ENCODE data around the gene C3orf20.
A peak's percentile ranks its signal among the peaks of the same experiment; 100 is the strongest.

Gene C3orf20

DNA sequence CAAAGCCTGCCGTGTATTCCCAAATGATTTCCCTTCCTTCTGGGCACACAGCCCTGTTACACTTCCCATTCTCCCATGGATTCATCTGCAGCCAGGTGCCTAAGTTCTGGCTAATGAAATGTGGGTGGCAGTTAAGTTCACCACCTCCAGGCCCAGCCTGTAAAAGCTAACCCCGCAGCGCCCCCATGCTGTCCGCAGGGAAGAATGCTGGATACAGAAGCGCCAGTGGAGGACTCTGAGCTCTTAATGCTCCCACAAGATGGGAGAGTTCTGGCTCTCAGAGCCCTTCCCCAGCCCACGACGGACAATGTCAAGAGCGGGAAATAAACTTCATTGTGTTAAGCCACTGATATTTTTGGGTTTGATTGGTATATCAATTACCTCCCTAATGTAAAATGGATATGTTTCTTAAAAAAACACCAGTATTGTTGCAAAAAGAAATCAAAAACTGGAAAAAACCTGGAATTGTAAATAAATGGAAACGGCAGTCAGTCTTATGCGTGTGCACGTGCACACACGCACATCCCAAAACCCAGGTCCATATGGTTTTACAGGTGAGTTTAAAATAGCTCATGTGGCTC, 106.1 kb downstream of the C3orf20 start:
- DNase-seq = peak; percentile 50

DNA sequence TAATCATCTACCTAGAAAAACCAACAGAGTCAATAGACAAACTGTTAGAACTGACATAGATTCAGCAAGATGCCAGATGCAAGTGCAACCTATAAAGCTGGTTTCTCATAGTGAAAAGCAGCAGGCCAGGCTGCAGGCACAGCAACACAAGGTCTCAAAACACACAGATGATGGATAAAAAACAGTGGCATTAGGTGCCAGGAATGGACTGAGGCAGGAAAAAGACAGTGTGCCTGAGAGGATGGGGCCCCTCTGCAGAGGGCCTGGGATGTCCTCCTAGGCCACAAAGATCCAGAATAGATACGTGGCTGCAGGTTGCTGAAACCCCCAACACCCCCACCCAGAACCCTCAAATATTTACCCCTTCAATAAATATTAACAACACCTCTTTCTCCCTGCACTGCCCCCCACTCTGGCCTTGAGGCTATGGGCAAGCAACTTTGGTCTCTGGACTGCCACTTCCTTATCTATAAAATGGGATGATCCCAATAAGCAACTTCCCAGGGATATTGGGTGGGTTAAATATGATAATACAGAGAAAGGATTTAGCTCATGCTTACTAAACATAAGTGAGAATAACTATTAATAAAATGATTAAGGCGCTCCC, 108.6 kb downstream of the C3orf20 start:
- no peak for DNase-seq

DNA sequence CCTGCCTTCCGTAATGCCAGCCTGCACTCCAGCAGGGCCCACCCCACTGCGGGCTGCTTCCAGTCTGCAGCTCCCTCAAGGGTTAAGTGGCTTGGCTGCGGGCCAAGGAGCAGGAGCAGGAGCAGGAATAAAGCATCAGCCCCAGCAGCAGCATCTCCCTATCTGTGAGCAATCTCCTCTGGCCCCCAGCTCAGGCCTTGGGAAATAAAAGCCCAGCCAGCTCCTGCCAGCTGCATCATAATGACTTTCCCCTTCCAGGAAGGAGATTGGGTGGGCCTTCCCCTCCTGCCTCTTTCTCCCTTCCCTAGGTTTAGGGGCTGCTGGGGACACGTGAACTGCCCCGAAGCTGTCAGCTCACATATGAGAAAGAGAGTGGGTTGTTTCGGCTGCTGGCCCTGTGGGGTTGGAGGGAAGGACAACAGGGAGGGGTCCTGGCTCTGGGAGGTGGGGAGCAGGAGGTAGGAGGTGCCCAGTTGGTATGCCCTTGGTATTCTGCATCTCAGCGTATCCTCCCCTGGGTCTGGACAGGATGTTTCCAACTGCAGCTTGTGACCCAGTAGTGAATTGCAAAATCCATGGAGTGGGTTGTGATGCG, 109.2 kb downstream of the C3orf20 start:
- DNase-seq = no peak

DNA sequence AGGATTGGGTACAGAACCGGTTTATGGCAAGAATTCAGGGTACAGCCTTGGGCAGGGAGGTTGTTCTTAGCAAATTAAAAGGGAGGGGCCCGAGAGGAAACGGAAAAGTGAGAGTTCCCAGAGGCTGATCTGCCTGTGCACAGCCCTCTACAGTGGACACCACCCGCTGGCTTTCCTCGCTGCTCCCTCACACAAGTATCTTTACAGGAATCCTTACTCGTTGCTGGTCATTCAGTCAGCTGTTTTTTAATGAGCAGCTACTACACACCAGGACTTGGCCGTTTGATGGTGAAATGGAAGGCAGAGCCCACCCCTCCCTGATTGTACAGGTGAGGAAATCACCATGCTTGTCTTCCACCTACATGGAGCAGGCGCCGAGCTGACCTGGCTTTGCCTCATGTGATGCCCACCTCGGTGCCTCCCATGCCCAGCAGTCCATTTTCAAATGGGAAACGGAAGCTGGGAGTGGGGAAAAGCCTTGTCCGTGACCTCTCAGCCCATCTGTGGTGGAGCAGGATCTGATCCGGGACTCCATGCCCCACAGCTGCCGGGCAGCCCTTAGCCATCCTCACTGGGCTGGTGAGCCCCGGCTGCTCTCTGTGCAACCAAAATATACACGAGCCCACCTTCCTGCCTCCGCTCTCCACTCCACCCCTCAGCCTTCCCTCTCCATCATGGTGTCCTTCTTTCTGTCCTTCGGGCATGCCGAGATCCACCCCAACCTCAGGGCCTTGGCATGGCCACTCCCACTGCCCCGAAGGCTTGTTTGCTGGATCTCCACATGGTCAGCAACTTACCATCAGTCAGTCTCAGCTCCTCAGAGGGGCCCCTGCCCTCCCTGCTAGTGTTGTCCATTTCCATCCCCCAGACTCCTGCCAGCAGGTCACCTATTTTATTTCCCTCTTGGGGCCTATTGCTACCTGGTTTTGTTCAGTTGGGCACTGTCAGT, 110.5 kb downstream of the C3orf20 start:
- no peak for DNase-seq

DNA sequence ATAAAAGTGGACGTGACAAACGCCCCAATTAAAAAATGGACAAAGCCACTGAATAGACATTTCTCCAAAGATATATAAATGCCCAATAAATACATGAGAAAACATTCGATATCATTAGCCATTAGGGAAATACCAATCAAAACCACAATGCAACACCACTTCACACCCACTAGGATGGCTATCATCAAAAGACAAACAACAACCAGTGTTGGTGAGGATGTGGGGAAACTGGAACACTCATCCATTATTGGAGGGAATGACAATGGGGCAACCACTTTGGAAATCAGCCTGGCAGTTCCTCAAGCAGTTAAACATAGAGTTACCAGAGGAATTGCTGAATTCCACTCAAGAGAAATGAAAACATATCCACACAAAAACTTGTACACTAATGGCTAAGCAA, 111.4 kb downstream of the C3orf20 start:
- no peak for DNase-seq

DNA sequence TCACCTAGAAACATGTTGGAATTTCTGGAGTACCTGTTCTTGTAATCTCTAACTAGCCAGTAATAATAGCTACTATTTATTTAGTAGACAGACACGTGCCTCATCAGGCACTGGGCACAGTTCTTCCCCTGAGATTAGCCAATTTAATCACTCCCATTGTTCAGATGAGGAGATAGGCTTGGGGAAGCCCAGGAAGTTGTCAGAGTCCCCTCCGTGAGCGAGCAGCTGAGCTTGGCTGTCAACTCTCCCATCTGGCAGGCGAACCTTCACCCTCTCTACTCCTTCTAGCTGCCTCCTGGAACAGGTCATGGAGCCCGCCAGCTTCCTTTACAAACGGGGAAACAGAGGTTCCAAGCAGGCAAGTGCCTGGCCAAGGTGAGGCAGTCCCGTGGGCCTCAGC, 112.7 kb downstream of the C3orf20 start:
- no peak for DNase-seq

DNA sequence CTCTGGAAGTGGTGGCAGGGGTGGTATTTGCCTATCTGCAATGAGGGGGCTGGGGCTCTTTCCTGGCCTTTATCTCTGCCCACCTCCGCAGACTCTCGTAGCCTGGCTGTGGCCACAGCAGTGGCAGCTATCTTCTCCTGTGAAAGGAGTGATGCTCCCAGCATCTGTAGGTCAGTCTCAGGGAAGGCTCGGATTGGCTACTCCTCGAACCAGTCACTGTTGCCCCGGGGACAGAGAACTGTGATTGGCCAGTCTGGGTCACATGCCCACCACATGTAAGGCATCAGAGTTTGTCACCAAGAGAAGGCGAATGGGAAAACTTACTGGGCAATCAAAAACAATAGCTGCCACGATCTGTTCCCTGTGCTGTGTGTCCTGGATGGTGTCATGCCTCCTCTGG, 113.7 kb downstream of the C3orf20 start:
- DNase-seq = no peak

DNA sequence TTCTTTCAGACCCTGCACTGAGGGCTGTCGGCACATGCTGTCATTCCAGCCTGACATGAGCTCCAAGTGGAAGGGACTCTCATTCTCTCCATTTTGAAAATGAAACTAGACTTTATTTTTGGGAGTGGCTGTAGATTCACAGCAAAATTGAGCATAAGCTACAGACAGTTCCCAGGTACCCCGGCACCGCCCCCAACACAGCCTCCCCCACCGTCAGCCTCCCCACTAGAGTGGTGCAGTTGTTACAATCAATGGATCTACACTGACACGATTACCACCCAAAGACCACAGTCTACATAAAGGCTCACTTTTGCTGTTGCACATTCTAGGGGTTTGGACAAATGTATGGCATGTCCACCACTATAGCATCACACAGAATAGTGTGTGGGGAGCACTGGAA, 114.3 kb downstream of the C3orf20 start:
- DNase-seq = no peak

DNA sequence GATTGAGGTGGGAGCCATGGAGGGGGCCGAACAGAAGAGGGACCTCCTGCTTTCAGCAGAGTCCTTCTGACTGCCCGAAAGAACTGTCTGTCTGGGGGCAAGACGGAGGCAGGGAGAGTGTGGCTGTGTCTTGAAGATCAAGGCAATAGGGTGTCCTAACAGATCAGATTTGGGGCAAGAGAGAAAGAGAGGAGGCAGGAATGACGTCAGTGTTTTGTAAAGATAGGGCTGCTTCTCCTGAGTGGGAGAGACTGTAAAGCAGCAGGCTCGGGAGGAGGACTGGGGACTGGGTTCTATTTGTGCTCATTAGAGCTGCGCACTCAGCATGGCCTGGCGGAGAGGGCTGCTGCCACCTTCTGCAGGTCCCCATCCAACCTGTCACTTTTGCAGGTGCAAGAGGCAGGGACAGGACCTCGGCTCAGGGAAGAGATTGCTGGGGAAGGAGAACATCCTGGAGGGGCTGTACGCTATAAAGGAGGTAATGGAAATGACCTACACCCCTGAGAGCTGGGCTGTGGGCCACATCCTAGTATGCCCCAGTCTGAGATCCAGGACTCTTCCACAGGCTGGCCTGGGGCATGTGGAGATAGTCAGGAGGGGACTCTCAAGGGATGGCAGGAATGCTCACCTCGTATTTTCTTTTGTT, 114.8 kb downstream of the C3orf20 start:
- no peak for DNase-seq

DNA sequence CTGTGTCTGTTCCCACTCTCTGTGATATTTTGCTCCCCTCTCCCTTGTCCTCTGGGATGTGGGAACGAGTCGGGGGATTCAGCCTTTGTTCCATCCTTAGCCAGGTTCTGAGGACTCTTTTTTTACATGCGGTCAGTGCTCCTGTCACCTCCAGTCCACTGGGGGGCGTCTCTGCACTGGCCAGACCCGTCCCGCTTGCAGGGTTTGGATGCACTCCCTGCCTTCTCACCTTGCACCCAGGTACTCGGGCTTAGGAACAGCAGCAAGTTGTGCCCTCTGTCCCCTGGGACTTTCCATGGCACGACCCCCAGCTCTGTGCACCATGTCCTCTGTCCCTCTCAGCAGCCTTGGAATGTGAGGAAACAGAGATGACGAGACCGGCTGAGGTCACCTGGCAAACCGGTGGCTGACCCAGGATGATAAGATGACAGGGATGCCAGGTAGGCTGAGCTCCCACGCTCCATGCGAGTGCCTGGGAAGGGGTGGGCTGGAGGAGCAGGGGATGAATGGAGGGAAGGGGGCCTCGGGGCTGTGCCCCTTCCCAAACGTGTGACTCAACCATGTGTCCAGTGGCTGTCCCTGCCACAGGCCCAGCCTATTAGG, 116.5 kb downstream of the C3orf20 start:
- DNase-seq = peak; percentile 74

DNA sequence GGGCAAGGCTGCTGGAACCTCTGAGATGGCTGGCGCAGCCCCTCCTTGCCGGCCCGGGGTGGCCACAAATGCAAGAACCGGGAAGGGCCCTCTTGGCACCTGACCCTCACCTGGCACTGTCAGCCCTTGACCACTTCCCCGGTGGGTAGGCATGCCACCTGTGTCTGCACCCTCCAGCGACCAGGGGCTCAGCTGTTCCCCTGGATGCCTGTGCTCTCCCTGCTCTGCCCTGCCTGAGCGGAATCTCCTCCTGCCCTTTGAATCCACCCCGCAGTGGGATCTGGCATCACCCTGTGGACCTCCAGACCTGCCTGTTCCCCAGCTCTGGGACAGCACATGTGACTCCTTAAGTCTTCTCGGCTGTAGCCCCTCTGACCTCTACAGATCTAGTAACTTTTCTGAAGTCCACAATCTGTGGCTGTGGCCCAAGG, 117.8 kb downstream of the C3orf20 start:
- DNase-seq = no peak

DNA sequence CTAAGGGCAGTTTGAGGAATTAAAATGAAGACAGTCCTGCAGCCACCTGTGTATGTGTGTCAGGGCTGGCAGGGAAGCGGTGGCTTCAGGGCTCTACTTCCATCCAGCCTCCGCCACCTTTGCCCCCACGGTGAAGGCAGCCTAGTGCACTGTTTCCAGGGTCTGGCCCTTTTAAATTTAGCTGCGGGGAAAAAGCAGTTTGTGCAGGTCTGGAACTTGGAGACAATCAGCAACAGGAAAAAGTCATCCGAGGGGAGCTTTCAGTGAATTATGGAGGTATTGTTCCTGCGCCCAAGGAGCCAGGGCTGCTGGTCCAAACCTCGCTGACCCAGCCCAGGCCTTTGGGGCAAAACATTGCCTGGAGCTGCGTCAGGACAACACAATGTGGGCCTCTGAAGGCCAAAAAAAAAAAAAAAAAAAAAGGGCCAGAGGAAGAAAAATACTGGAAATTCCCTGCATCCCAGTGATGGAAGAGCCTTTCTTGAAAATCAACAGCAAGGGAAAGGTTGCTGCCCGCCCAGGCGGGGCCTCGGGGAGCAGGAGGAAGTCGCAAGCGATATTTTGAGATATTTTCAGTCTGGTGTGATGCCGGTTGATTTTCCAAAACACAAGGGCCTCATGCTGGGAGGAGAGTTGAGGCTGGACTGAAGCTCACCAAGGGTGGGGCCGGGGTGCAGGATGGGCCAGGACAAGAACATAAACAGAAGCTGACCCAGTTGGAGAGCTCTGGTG, 118.4 kb downstream of the C3orf20 start:
- DNase-seq = no peak

DNA sequence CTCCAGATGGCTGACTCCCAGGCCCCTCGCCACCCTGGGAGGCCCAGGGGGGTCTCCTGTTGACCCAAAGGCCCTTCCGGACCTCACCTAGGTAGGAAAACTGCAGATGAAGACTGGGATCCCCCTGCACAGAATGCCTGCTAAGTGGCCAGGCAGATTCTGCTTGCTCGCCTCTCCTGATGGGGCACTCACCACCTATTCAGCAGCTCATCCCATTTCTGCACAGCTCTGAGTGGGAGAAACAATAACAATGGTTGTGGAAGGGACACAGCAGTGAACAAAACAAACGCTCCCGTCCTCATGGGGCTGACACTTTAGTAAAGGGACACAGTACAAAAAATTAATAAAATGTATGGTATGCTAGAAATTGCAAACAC, 118.9 kb downstream of the C3orf20 start:
- DNase-seq = no peak

DNA sequence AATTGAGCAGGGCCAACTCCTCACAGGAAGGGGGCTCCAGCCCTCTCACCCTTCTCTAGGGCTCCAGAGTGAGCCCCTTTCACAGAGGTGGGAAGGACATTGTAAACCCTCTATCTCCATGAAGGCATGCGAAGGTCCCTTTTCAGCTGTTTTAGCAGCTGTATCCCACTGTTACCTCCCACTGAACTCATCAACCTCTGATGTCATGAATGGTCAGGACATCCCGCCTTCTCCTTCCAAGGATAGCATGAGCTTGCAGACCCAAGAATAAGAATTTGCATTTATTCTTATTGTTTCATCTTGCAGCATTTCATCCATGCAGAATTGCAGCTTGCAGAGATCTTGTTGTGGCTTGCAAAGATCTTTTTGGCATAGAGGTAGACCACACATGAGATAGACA, 119.5 kb downstream of the C3orf20 start:
- no peak for DNase-seq

DNA sequence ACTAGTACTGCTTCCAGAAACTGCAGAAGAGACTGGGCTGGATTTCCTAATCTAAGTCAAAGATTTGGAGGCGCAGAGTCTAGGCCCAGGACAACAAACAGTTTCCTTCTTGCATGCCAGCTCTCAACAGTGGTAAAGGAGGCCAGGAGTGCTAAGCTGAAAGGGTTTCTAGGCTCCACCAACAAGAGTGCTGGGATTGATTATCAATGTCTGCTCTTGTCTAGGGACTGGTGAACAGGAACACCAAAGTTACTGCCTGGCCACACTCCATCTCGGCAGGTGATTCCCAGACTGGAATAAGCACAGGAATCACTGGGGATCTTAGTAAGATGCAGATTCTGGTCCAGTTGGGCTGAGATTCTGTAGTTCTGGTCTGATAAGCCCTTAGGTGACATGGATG, 121.1 kb downstream of the C3orf20 start:
- DNase-seq = no peak

DNA sequence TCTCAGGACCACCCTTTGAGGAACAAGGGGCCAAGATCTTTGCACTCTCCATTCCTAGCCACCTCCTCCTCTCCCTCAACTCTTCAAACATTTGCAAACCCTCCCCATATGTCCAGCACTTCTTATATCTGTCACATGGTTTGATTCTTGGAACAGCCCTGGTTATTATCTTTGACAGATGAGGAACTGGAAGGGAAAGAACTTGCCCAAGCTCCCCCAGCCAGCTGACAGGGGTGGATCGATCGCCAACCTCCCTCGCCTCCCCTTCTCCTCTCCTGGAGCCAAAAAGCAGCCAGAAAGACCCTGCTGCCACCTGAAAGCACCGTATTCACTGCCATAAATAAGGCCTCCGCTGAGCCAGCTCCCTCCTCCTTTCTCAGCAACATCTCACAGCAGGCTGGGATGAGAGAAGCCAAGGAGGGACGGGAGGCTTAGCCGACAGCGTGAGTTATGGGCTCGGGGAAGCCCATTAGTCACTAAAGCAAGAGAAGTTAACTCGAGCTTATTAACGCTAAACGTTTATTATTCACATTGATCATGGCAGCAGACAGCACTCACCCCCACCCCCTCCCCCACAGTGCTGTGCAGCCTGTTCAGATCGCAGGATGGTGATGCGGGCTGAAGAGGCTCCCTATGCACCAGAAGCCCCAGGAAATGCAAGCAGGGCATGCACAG, 121.6 kb downstream of the C3orf20 start:
- no peak for DNase-seq

DNA sequence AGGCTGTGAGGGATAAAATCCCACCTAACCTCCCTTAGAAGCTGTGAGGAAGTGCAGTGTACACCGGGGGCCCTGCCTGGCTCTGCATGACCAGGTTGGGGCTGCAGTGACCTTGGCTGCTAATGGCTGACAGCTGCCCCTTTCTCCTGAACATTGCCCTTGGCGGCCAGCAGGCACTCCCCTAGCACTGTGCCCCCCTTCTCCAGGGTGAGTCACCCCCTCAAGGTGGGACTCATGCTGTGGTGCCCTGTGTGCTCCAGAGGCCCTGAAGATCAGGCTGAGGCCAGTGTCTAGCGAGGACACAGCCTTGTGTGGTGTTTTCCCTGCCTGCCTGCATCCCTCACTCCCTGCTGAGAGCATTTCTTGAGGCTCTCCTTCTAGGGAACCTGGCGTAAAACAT, 122.8 kb downstream of the C3orf20 start:
- DNase-seq = no peak

DNA sequence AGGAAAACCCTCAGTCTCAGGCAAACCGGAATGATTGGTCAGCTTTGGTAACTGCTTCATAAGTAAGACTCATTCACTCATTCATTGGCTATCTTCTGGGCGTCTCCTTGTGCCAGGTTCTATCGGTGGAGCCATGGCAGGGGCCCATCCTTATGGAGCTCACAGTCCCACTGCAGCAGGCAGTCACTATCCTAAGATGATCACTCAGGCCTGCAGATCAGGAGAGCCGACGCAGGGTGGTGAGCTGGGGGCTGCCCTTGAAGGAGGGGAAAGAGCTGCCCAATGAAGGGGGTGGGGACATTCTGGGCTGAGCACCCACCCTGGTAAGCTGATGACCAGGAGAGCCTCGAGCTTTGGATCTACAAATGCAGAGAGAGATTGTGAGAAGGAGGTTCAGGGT, 123.3 kb downstream of the C3orf20 start:
- no peak for DNase-seq

DNA sequence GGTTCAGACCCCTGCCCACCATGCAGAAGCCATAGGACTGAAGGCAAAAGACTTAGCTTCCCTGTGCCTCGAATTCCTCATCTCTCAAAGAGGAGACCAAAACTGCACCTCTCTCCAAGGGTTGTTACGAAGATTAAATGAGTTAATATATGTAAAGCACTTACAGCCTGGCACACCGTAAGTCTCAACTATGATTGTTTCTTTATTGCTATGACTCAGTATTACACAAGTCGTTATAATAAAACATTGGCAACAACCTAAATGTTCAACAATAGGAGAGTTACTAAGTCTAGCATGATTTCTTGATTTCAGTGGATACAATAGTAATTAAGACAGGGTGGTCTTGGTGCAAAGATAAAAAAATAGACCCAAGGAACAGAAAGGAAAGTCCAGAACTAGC, 124.2 kb downstream of the C3orf20 start:
- DNase-seq = no peak

DNA sequence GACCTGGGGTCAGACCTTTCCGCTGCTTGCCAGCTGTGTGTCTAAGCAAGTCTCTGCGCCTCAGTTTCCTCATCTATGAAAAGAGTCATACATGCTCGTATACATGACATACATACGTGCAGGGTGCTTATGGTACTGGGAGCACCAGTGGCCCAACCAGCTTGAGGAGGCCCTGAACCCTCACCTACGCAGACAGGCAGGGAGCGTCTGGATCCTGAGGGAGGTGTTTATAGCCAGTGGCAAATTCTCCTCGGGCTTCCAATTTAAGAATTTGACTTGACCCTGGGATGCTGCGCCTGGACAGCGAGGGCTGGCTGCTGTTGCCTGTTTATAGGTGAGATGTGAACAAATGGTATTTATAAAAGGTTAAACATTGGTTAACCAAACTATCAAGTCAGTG, 126.1 kb downstream of the C3orf20 start:
- DNase-seq = no peak

DNA sequence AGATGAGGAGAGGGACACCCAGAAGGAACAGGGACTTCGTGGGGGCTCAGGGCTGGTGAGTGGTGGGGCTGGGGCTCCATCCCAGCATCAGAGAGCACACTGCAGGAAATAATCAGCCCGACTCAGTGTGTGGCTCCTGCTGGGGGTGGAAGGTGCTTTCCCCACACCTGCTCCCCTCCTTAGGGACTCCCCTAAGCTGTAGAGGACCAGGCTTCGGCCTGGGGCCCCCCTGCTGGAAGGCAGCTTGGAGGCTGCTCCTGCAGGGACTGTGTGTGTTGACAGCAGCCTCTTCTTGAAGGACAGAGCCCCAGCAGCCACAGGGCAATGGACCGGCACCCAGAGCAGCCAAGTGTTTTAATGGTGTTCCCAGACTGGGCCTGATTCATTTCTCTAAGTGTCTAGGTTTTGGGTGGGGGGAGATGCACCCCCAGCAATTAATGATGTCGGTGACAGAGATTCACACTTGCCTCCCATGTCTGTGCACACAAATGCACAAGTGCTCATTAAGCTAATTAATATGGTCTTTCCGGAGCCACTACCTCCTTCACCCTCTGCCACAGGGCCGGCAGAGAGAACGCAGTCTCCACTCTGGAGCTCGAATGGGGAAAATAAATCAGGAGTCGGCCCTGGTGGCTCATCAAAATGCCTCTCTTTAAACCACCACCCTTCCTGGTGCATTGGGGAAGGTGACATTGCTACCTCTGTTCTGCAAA, 126.9 kb downstream of the C3orf20 start:
- no peak for DNase-seq

Measured in stimulated activated CD4-positive, alpha-beta T cell treated with anti-CD3 and anti-CD28 coated beads, Interleukin-15, amount 100 ng/mL, for 24 hours (primary cell).